ENCODE measurements around the gene CLEC18B. TPM values are rescaled to one million over a fixed set of nuclear protein-coding genes. Genes with fewer than 3 reads are reported as not detected.
A peak's percentile ranks its signal among the peaks of the same experiment; 100 is the strongest.
"Not testable (repeated sequence)": the region's sequence is repeated elsewhere in the genome, so short reads cannot be mapped to it uniquely, and the experiment has no call there.

Gene CLEC18B
- total and polyA plus RNA-seq, 4 donors: 0.21 to 1.3 (median 0.43) TPM; not detected in 1

- H3K9ac ChIP-seq (ENCODE audit: low read depth in 1 of 2, low read length in 2 of 2); H3K36me3 ChIP-seq (ENCODE audit: control insufficient read depth in 4 of 4, insufficient read depth in 3 of 4, low read depth in 1 of 4, low read length in 3 of 4); H3K27me3 ChIP-seq (ENCODE audit: control insufficient read depth in 4 of 4, insufficient read depth in 4 of 4, low read length in 3 of 4); H3K9me3 ChIP-seq (ENCODE audit: control insufficient read depth in 4 of 4, low read length in 3 of 4); DNase-seq (ENCODE audit: low spot score); H3K27ac ChIP-seq (ENCODE audit: low read depth in 1 of 2, low read length in 2 of 2); H3K4me1 ChIP-seq (ENCODE audit: control insufficient read depth in 4 of 4, insufficient read depth in 4 of 4, low read length in 3 of 4); H3K4me3 ChIP-seq (ENCODE audit: low read depth in 1 of 3, low read length in 3 of 3): not testable (repeated sequence)
- 94% methylated on average over 9 of the region's 9 CpGs for WGBS
Observed at GRCh38 chr16:74410981-74411380, 10.3 kb downstream of the CLEC18B start.

GRCh38 chr16:74410057-74410957 lies 11.0 kb downstream of the CLEC18B start:
- not testable (repeated sequence) for H3K4me1 ChIP-seq (ENCODE audit: control insufficient read depth in 4 of 4, insufficient read depth in 4 of 4, low read length in 3 of 4); H3K27ac ChIP-seq (ENCODE audit: low read depth in 1 of 2, low read length in 2 of 2); H3K36me3 ChIP-seq (ENCODE audit: control insufficient read depth in 4 of 4, insufficient read depth in 3 of 4, low read depth in 1 of 4, low read length in 3 of 4); H3K9me3 ChIP-seq (ENCODE audit: control insufficient read depth in 4 of 4, low read length in 3 of 4); H3K9ac ChIP-seq (ENCODE audit: low read depth in 1 of 2, low read length in 2 of 2); H3K4me3 ChIP-seq (ENCODE audit: low read depth in 1 of 3, low read length in 3 of 3); DNase-seq (ENCODE audit: low spot score); H3K27me3 ChIP-seq (ENCODE audit: control insufficient read depth in 4 of 4, insufficient read depth in 4 of 4, low read length in 3 of 4)
- WGBS: 88% methylated on average over 9 of the region's 18 CpGs

- not testable (repeated sequence) for H3K27ac ChIP-seq (ENCODE audit: low read depth in 1 of 2, low read length in 2 of 2); H3K4me3 ChIP-seq (ENCODE audit: low read depth in 1 of 3, low read length in 3 of 3); H3K9me3 ChIP-seq (ENCODE audit: control insufficient read depth in 4 of 4, low read length in 3 of 4); H3K9ac ChIP-seq (ENCODE audit: low read depth in 1 of 2, low read length in 2 of 2); H3K4me1 ChIP-seq (ENCODE audit: control insufficient read depth in 4 of 4, insufficient read depth in 4 of 4, low read length in 3 of 4); DNase-seq (ENCODE audit: low spot score); H3K27me3 ChIP-seq (ENCODE audit: control insufficient read depth in 4 of 4, insufficient read depth in 4 of 4, low read length in 3 of 4); H3K36me3 ChIP-seq (ENCODE audit: control insufficient read depth in 4 of 4, insufficient read depth in 3 of 4, low read depth in 1 of 4, low read length in 3 of 4)
- 94% methylated on average over 12 of the region's 15 CpGs for WGBS
Observed at GRCh38 chr16:74409185-74409981, 11.9 kb downstream of the CLEC18B start.

- not testable (repeated sequence) for H3K9me3 ChIP-seq (ENCODE audit: control insufficient read depth in 4 of 4, low read length in 3 of 4); H3K27me3 ChIP-seq (ENCODE audit: control insufficient read depth in 4 of 4, insufficient read depth in 4 of 4, low read length in 3 of 4); H3K4me1 ChIP-seq (ENCODE audit: control insufficient read depth in 4 of 4, insufficient read depth in 4 of 4, low read length in 3 of 4); H3K36me3 ChIP-seq (ENCODE audit: control insufficient read depth in 4 of 4, insufficient read depth in 3 of 4, low read depth in 1 of 4, low read length in 3 of 4); H3K9ac ChIP-seq (ENCODE audit: low read depth in 1 of 2, low read length in 2 of 2)
- H3K4me3 ChIP-seq (ENCODE audit: low read depth in 1 of 3, low read length in 3 of 3): peak overlapping the region in 1 of 3 donors; percentile 29
- WGBS: 18% methylated on average over 15 of the region's 23 CpGs
- peak; percentile 35 for DNase-seq (ENCODE audit: low spot score)
- peak overlapping the region in 1 of 2 donors; percentile 28 for H3K27ac ChIP-seq (ENCODE audit: low read depth in 1 of 2, low read length in 2 of 2)
Observed at GRCh38 chr16:74407362-74407705, 13.9 kb downstream of the CLEC18B start.

- not testable (repeated sequence) for H3K9ac ChIP-seq (ENCODE audit: low read depth in 1 of 2, low read length in 2 of 2); H3K4me1 ChIP-seq (ENCODE audit: control insufficient read depth in 4 of 4, insufficient read depth in 4 of 4, low read length in 3 of 4); H3K9me3 ChIP-seq (ENCODE audit: control insufficient read depth in 4 of 4, low read length in 3 of 4); DNase-seq (ENCODE audit: low spot score); H3K36me3 ChIP-seq (ENCODE audit: control insufficient read depth in 4 of 4, insufficient read depth in 3 of 4, low read depth in 1 of 4, low read length in 3 of 4); H3K27me3 ChIP-seq (ENCODE audit: control insufficient read depth in 4 of 4, insufficient read depth in 4 of 4, low read length in 3 of 4)
- H3K4me3 ChIP-seq (ENCODE audit: low read depth in 1 of 3, low read length in 3 of 3): peak overlapping the region in 1 of 3 donors; percentile 29
- 11% methylated on average over 17 of the region's 71 CpGs for WGBS
- peak overlapping the region in 1 of 2 donors; percentile 28 for H3K27ac ChIP-seq (ENCODE audit: low read depth in 1 of 2, low read length in 2 of 2)
Observed at GRCh38 chr16:74406600-74407361, 14.5 kb downstream of the CLEC18B start.

- WGBS: 72% methylated on average over 6 of the region's 14 CpGs
- not testable (repeated sequence) for H3K4me1 ChIP-seq (ENCODE audit: control insufficient read depth in 4 of 4, insufficient read depth in 4 of 4, low read length in 3 of 4); H3K4me3 ChIP-seq (ENCODE audit: low read depth in 1 of 3, low read length in 3 of 3); H3K9ac ChIP-seq (ENCODE audit: low read depth in 1 of 2, low read length in 2 of 2); H3K9me3 ChIP-seq (ENCODE audit: control insufficient read depth in 4 of 4, low read length in 3 of 4); DNase-seq (ENCODE audit: low spot score); H3K27ac ChIP-seq (ENCODE audit: low read depth in 1 of 2, low read length in 2 of 2); H3K27me3 ChIP-seq (ENCODE audit: control insufficient read depth in 4 of 4, insufficient read depth in 4 of 4, low read length in 3 of 4); H3K36me3 ChIP-seq (ENCODE audit: control insufficient read depth in 4 of 4, insufficient read depth in 3 of 4, low read depth in 1 of 4, low read length in 3 of 4)
Observed at GRCh38 chr16:74404148-74404933, 16.9 kb downstream of the CLEC18B start.

GRCh38 chr16:74400238-74400637 lies 21.0 kb downstream of the CLEC18B start:
- H3K4me1 ChIP-seq (ENCODE audit: control insufficient read depth in 4 of 4, insufficient read depth in 4 of 4, low read length in 3 of 4); H3K27ac ChIP-seq (ENCODE audit: low read depth in 1 of 2, low read length in 2 of 2); DNase-seq (ENCODE audit: low spot score); H3K9ac ChIP-seq (ENCODE audit: low read depth in 1 of 2, low read length in 2 of 2); H3K9me3 ChIP-seq (ENCODE audit: control insufficient read depth in 4 of 4, low read length in 3 of 4); H3K36me3 ChIP-seq (ENCODE audit: control insufficient read depth in 4 of 4, insufficient read depth in 3 of 4, low read depth in 1 of 4, low read length in 3 of 4); H3K27me3 ChIP-seq (ENCODE audit: control insufficient read depth in 4 of 4, insufficient read depth in 4 of 4, low read length in 3 of 4); H3K4me3 ChIP-seq (ENCODE audit: low read depth in 1 of 3, low read length in 3 of 3): not testable (repeated sequence)
- 93% methylated on average over 3 of the region's 4 CpGs for WGBS

Data from liver (tissue), 9 donors.